Dedifferentiated amniotic fluid mesenchymal stem cell (primary cell): ENCODE data around the gene PCDHB9.
"Not testable (repeated sequence)": the region's sequence is repeated elsewhere in the genome, so short reads cannot be mapped to it uniquely, and the experiment has no call there.

Experiments
- DNase-seq: peaks from one replicate; pipeline ENCODE4 v3.0.0-alpha.2; 2016; ENCODE audit errors: extremely low spot score

Gene PCDHB9

GRCh38 chr5:141186897-141187512 is at the start of gene PCDHB9:
TSS of gene PCDHB9 (plus strand) at chr5:141187161. CDS start at chr5:141187319, 158 bp downstream.
- peak; percentile 73 for DNase-seq

GRCh38 chr5:141137346-141137745 is 49.6 kb upstream of the PCDHB9 start:
- DNase-seq = not testable (repeated sequence)

DNA sequence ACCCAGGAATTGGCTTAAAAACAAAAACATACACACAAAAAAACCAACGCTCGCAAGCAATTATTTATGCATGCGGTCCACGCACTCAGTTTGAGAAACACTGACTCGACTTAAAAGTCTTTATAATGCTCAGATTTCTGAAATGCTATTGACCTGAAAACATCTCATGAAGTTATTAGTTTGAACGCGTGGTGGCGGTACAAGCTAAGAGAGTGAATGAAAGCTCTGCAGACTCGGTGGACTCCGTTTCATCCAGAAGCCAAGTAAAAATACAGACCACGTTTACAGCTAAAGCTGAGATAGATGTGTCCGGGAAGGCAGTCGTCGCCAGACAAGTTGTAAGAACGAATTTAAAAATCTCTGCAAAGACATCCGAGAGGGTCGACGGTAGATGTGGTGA is 37.1 kb upstream of the PCDHB9 start, which contains the start of gene PCDHB6:
Gene PCDHB6 (plus strand): TSS at position 246 of the 400 bp plus-strand sequence. CDS start 201 bp downstream, outside the sequence.
- DNase-seq = no peak

GRCh38 chr5:141150224-141150992 is 36.6 kb upstream of the PCDHB9 start:
- no peak for DNase-seq

- no peak for DNase-seq
These were observed 36.0 kb upstream of the PCDHB9 start for GRCh38 chr5:141150993-141151325.

DNA sequence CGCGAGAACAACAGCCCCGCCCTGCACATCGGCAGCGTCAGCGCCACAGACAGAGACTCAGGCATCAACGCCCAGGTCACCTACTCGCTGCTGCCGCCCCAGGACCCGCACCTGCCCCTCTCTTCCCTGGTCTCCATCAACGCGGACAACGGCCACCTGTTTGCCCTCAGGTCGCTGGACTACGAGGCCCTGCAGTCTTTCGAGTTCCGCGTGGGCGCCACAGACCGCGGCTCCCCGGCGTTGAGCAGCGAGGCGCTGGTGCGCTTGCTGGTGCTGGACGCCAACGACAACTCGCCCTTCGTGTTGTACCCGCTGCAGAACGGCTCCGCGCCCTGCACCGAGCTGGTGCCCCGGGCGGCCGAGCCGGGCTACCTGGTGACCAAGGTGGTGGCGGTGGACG is 35.3 kb upstream of the PCDHB9 start:
- not testable (repeated sequence) for DNase-seq

- DNase-seq = not testable (repeated sequence)
These were observed 34.9 kb upstream of the PCDHB9 start for GRCh38 chr5:141152096-141152495.

- no peak for DNase-seq
These were observed 31.2 kb upstream of the PCDHB9 start for GRCh38 chr5:141155540-141156374.

- DNase-seq = not testable (repeated sequence)
These were observed 29.6 kb upstream of the PCDHB9 start for GRCh38 chr5:141157356-141157755.

DNA sequence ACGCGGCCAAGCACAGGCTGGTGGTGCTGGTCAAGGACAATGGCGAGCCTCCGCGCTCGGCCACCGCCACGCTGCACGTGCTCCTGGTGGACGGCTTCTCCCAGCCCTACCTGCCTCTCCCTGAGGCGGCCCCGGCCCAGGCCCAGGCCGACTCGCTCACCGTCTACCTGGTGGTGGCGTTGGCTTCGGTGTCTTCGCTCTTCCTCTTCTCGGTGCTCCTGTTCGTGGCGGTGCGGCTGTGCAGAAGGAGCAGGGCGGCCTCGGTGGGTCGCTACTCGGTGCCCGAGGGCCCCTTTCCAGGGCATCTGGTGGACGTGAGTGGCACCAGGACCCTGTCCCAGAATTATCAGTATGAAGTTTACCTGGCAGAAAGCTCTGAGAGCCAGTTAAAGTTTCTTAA is 29.1 kb upstream of the PCDHB9 start:
- DNase-seq = not testable (repeated sequence)

DNA sequence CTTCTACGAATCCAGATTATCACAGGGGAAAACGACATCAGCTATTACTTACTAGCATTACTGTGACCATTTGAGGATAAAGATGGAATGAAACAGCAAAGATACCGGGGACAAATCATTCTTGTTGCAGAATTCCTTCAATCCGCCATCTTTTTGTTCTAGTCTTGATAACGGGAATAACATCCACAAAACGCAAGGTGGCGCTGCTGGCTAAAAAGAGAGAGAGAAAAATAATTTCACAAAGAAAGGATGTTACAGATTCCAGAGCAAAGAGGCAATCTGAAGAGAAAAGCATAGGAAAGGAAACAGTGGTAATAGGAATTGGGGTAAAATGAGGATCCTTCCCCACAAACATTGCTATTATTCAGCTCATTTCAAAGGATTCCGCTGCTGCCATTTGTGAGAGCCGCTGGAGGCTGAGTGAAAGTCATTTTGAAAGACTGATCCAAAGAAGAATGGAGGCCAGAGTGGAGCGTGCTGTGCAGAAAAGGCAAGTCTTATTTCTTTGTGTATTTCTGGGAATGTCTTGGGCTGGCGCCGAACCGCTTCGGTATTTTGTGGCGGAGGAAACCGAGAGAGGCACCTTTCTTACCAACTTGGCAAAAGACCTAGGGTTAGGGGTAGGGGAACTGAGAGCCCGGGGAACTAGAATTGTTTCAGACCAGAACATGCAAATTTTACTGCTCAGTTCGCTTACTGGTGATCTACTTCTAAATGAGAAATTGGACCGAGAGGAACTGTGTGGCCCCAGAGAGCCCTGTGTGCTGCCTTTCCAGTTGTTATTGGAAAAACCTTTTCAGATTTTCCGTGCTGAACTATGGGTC is 14.4 kb upstream of the PCDHB9 start, which contains the start of gene PCDHB7:
Gene PCDHB7 (plus strand): TSS at position 264 of the 824 bp plus-strand sequence. CDS start 192 bp downstream, at position 456.
- peak; percentile 66 for DNase-seq

DNA sequence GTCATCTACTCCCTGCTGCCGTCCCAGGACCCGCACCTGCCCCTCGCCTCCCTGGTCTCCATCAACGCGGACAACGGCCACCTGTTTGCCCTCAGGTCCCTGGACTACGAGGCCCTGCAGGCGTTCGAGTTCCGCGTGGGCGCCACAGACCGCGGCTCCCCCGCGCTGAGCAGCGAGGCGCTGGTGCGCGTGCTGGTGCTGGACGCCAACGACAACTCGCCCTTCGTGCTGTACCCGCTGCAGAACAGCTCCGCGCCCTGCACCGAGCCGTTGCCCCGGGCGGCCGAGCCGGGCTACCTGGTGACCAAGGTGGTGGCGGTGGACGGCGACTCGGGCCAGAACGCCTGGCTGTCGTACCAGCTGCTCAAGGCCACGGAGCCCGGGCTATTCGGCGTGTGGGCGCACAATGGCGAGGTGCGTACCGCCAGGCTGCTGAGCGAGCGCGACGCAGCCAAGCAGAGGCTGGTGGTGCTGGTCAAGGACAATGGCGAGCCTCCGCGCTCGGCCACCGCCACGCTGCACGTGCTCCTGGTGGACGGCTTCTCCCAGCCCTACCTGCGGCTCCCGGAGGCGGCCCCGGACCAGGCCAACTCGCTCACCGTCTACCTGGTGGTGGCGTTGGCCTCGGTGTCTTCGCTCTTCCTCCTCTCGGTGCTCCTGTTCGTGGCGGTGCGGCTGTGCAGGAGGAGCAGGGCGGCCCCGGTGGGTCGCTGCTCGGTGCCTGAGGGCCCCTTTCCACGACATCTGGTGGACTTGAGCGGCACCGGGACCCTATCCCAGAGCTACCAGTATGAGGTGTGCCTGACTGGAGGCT is 12.5 kb upstream of the PCDHB9 start:
- not testable (repeated sequence) for DNase-seq

GRCh38 chr5:141175933-141176332 is 11.0 kb upstream of the PCDHB9 start:
- no peak for DNase-seq

- DNase-seq = not testable (repeated sequence)
These were observed 9.3 kb upstream of the PCDHB9 start, which contains the start of gene PCDHB8 for GRCh38 chr5:141177577-141178191. TSS of gene PCDHB8 (plus strand) at chr5:141177790. CDS start at chr5:141178035, 245 bp downstream.

GRCh38 chr5:141179371-141179770 is 7.6 kb upstream of the PCDHB9 start:
- not testable (repeated sequence) for DNase-seq

DNA sequence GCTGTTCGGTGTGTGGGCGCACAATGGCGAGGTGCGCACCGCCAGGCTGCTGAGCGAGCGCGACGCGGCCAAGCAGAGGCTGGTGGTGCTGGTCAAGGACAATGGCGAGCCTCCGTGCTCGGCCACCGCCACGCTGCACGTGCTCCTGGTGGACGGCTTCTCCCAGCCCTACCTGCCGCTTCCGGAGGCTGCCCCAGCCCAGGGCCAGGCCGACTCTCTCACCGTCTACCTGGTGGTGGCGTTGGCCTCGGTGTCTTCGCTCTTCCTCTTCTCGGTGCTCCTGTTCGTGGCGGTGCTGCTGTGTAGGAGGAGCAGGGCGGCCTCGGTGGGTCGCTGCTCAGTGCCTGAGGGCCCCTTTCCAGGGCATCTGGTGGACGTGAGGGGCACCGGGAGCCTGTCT is 7.1 kb upstream of the PCDHB9 start:
- DNase-seq = not testable (repeated sequence)

GRCh38 chr5:141180313-141180712 is 6.6 kb upstream of the PCDHB9 start:
- no peak for DNase-seq

DNA sequence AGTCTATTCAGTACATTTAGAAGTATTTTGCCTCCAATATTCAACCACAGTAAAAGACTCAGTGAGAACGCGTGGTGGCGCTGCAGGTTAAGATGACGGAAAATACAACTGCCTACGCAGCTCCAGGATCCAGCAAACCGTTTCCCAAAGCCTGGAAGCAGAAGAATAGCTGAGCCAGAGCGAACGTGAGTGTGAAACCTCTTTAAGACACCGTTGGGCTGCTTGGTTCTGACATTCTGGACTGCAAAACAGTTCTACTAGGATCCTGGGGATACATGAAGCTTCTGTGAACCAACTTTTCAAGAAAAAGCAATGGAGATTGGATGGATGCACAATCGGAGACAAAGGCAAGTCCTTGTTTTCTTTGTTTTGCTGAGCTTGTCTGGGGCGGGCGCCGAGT is 4.7 kb upstream of the PCDHB9 start, which contains the start of gene PCDHB16:
Gene PCDHB16 (plus strand): TSS at position 140 of the 400 bp plus-strand sequence. CDS start 173 bp downstream, at position 313.
- peak; percentile 53 for DNase-seq

DNA sequence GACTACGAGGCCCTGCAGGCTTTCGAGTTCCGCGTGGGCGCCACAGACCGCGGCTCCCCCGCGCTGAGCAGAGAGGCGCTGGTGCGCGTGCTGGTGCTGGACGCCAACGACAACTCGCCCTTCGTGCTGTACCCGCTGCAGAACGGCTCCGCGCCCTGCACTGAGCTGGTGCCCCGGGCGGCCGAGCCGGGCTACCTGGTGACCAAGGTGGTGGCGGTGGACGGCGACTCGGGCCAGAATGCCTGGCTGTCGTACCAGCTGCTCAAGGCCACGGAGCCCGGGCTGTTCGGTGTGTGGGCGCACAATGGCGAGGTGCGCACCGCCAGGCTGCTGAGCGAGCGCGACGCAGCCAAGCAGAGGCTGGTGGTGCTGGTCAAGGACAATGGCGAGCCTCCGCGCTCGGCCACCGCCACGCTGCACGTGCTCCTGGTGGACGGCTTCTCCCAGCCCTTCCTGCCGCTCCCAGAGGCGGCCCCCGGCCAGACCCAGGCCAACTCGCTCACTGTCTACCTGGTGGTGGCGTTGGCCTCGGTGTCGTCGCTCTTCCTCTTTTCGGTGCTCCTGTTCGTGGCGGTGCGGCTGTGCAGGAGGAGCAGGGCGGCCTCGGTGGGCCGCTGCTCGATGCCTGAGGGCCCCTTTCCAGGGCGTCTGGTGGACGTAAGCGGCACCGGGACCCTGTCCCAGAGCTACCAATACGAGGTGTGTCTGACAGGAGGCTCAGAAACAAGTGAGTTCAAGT is 2.7 kb upstream of the PCDHB9 start:
- not testable (repeated sequence) for DNase-seq
